Fibroblast of peridontal ligament (primary cell): Measurements from ENCODE around the gene HS3ST4.

Source experiments
- DNase-seq: peaks from one replicate; pipeline ENCODE4 v3.0.0-alpha.2; 2010; ENCODE audit errors: extremely low read depth

The HS3ST4 gene

GRCh38 chr16:26186091-26186615, 494.4 kb downstream of the HS3ST4 start:
- DNase-seq: no peak
